Smooth muscle cell of the coronary artery (primary cell): Measurements from ENCODE around the gene ZRANB1. TPM values are rescaled to one million over a fixed set of nuclear protein-coding genes. Genes with fewer than 3 reads are reported as not detected.

Experiments
- total RNA-seq: library from RNA; depleted of rRNA; stranded (reverse); fragments of >200 nt; gene quantifications from 2 replicates; pipeline ENCODE4 v1.2.3, GENCODE V29; 2014; ENCODE audit warnings: low replicate concordance

ZRANB1 gene
- 13.8 and 21.6 TPM in 2 replicates for total RNA-seq

GRCh38 chr10:124941823-124942222 is at the start of gene ZRANB1:
Gene ZRANB1 (plus strand): TSS chr10:124942123. CDS start chr10:124942494, 371 bp downstream.

Other genes starting within 250 kb of the ZRANB1 start
- 5.0 and 15.6 TPM in 2 replicates for gene FAM53B, start 197.7 kb upstream of the ZRANB1 start, total RNA-seq
- 13.0 and 18.6 TPM in 2 replicates for gene EEF1AKMT2, start 150.2 kb upstream of the ZRANB1 start, total RNA-seq
- 7.4 and 10.0 TPM in 2 replicates for gene ABRAXAS2, start 140.3 kb upstream of the ZRANB1 start, total RNA-seq
- 73.5 and 75.4 TPM in 2 replicates for gene CTBP2, start 218.4 kb downstream of the ZRANB1 start, total RNA-seq